AG09309 (cell line): ENCODE measurements around the gene HMCN1.

Experiments
- DNase-seq: peaks from one replicate; pipeline ENCODE4 v3.0.0-alpha.2; 2010; ENCODE audit warnings: low read depth
- H3K4me3 ChIP-seq: 2 replicates; pipeline ENCODE4 v1.5.1; 2011; ENCODE audit warnings: mild to moderate bottlenecking, low read depth, low read length, moderate library complexity; ENCODE audit not compliant: control insufficient read depth
- TF ChIP-seq, protein P1 (sequence below): IDR thresholded peaks from 2 replicates; pipeline ENCODE4 v1.5.1; 2011; ENCODE audit warnings: mild to moderate bottlenecking, low read depth, low read length, inconsistent platforms; ENCODE audit not compliant: insufficient read depth, control insufficient read depth; ENCODE audit errors: missing control alignments

HMCN1 gene

DNA sequence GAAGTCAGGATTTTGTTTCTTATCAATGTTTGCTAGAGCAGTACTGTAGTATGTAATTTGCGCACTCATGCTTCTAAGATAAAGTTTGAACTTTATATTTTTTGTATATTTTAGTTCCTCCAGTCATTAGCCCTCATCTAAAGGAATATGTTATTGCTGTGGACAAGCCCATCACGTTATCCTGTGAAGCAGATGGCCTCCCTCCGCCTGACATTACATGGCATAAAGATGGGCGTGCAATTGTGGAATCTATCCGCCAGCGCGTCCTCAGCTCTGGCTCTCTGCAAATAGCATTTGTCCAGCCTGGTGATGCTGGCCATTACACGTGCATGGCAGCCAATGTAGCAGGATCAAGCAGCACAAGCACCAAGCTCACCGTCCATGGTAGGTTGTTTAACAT, 388.6 kb downstream of the HMCN1 start:
- no peak for DNase-seq
- no peak overlapping the region for H3K4me3 ChIP-seq
- TF ChIP-seq, protein P1, sequence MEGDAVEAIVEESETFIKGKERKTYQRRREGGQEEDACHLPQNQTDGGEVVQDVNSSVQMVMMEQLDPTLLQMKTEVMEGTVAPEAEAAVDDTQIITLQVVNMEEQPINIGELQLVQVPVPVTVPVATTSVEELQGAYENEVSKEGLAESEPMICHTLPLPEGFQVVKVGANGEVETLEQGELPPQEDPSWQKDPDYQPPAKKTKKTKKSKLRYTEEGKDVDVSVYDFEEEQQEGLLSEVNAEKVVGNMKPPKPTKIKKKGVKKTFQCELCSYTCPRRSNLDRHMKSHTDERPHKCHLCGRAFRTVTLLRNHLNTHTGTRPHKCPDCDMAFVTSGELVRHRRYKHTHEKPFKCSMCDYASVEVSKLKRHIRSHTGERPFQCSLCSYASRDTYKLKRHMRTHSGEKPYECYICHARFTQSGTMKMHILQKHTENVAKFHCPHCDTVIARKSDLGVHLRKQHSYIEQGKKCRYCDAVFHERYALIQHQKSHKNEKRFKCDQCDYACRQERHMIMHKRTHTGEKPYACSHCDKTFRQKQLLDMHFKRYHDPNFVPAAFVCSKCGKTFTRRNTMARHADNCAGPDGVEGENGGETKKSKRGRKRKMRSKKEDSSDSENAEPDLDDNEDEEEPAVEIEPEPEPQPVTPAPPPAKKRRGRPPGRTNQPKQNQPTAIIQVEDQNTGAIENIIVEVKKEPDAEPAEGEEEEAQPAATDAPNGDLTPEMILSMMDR, result no peak

DNA sequence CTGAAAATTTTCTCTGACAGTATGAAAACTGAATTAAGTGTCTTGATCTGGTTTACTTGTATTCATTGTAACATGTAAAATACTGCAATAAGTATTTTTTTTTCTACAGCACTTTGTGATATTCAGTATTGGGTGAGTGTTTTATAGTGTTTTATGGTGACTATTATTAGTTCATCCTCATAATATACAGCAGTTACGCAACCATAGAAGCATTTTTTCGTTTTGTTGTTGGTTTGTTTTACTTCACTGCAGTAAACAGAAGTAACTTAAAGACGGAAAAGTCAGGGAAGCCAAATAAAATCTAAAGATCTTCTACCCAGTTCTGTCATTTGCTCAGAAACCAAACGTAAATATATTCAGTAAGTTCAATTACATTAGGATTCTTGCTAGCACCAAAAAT, 390.8 kb downstream of the HMCN1 start:
- DNase-seq, result no peak
- TF ChIP-seq, protein P1, result no peak
- H3K4me3 ChIP-seq, result no peak overlapping the region

DNA sequence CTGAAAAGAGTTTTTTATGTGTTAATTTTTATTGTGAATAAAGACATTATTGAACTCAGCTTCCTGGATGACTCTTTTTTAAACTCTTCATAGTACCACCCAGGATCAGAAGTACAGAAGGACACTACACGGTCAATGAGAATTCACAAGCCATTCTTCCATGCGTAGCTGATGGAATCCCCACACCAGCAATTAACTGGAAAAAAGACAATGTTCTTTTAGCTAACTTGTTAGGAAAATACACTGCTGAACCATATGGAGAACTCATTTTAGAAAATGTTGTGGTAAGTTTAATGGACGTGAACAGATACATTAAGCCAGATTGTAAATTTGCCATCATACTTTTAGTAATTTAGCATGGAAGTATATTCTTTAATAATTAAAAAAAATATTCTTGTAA, 391.3 kb downstream of the HMCN1 start:
- no peak overlapping the region for H3K4me3 ChIP-seq
- TF ChIP-seq, protein P1, result no peak
- no peak for DNase-seq

DNA sequence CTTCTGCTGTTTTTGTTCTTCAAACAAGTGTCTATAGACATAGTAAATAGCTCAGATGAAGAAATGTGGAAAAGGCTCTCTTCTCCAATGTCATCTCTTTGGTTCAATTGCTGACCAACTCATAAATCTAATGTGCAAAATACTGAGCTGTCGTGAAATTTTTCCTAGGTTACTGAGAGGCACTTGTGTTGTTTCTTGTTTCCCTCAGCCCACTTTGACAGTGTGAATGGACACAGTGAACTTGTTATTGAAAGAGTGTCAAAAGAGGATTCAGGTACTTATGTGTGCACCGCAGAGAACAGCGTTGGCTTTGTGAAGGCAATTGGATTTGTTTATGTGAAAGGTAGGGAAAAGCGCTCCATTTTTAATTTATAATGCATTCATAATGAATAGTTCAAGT, 395.6 kb downstream of the HMCN1 start:
- no peak for DNase-seq
- TF ChIP-seq, protein P1, result no peak
- no peak overlapping the region for H3K4me3 ChIP-seq

DNA sequence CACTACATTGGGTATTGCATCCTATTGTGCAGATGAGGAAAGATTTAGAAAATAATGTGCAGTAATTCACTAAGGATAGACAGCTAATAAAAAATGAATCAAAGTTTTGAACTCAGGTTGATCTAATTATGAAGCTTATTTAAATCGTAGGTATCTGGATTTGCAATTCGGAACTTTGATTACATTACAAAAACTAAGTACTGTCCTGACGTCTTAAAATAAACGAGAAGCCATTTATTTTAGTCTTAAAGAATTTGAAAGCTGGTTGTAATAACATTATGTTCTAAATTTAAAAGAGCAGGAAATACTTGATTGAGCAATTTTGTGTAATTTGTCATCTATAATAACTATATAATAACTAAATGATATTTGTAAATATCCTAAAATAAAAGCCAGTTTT, 404.9 kb downstream of the HMCN1 start:
- TF ChIP-seq, protein P1, result no peak

DNA sequence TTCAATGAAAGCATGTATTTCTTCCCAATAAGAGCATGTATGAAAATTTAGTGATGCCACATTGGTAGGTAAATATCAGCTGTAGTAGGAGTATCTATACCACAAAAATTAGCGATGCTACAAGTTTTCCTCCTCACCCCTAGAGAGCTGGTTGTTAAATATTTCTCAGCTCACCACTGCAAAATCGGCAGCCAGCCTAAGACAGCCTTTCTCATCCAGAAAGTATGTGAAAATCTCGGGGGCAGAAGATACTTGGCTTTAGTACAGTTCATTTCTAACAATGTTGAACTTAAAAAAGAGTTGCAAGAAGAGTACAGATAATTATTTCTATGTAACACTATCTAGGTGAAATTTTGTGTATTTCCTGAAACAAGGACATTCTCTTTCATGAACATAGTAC, 405.5 kb downstream of the HMCN1 start:
- no peak overlapping the region for H3K4me3 ChIP-seq
- TF ChIP-seq, protein P1, result no peak
- peak; percentile 40 for DNase-seq

More for the DNA sequence above, 404.9 kb downstream of the HMCN1 start:
- H3K4me3 ChIP-seq, result no peak overlapping the region
- DNase-seq, result no peak

DNA sequence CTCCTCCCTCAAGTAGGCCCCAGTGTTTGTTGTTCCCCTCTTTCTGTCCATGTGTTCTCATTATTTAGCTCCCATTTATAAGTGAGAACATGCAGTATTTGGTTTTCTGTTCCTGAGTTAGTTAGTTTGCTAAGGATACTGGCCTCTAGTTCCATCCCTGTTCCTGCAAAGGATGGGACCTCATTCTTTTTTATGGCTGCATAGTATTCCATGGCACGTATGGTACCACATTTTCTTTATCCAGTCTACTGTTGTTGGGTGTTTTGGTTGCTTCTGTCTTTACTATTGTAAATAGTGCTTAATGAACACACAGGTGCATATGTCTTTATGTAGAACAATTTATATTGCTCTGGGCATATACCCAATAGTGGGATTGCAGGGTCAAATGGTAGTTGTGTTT, 408.0 kb downstream of the HMCN1 start:
- TF ChIP-seq, protein P1, result no peak
- no peak for DNase-seq
- no peak overlapping the region for H3K4me3 ChIP-seq
